AG09319 (cell line): ENCODE measurements around the gene GPER1.

Source experiments
- DNase-seq: peaks from one replicate; pipeline ENCODE4 v3.0.0-alpha.2; 2010; ENCODE audit warnings: low read depth; ENCODE audit errors: extremely low read depth
- CTCF ChIP-seq: IDR thresholded peaks from 2 replicates; pipeline ENCODE4 v1.5.1; 2011; ENCODE audit warnings: low read depth, mild to moderate bottlenecking, inconsistent platforms, low read length, moderate library complexity

GPER1 gene

GRCh38 chr7:1098243-1099153 is 10.6 kb downstream of the GPER1 start:
- no peak for TF ChIP-seq CTCF
- DNase-seq = no peak

- no peak for TF ChIP-seq CTCF
- DNase-seq = no peak
These were observed 11.2 kb downstream of the GPER1 start for GRCh38 chr7:1099154-1099542.

GRCh38 chr7:1099637-1100036 is 11.7 kb downstream of the GPER1 start:
- DNase-seq = no peak
- TF ChIP-seq CTCF = no peak

- no peak for DNase-seq
- no peak for TF ChIP-seq CTCF
These were observed 12.5 kb downstream of the GPER1 start for GRCh38 chr7:1100386-1100785.

GRCh38 chr7:1100834-1101562 is 13.1 kb downstream of the GPER1 start:
- no peak for TF ChIP-seq CTCF
- DNase-seq = no peak

- TF ChIP-seq CTCF = no peak
- DNase-seq = no peak
These were observed 13.9 kb downstream of the GPER1 start for GRCh38 chr7:1101563-1102431.
